ENCODE results near the gene PCSK6.
A peak's percentile ranks its signal among the peaks of the same experiment; 100 is the strongest.

PCSK6 gene

GRCh38 chr15:101489599-101490407 is at the start of gene PCSK6:
Gene PCSK6 (minus strand): TSS chr15:101489707. CDS start chr15:101489670, 37 bp downstream.
- Histone ChIP-seq H3K9ac (ENCODE audit: low read length) (no peak within 1 kb of the TSS), H3K4me1 (ENCODE audit: control insufficient read depth, insufficient read depth, low read length) (no peaks in the 10 kb centered on the region), H3K4me3 (ENCODE audit: low read length) (no peak within 1 kb of the TSS), H3K9me3 (ENCODE audit: control insufficient read depth, low read length) (no peaks in the 10 kb centered on the region), H3K27me3 (replicated peaks; ENCODE audit: control insufficient read depth, insufficient read depth, low read length) (peaks cover 28% of the 10 kb centered on the region), H3K36me3 (ENCODE audit: control insufficient read depth, insufficient read depth, low read length, severe bottlenecking) (no peaks in the 10 kb centered on the region)
- no peak for DNase-seq (ENCODE audit: low read depth)

- Histone ChIP-seq H3K9me3 (ENCODE audit: control insufficient read depth, low read length) (peaks cover 8% of the 10 kb centered on the region), H3K4me1 (ENCODE audit: control insufficient read depth, insufficient read depth, low read length) (no peaks in the 10 kb centered on the region), H3K27me3 (replicated peaks; ENCODE audit: control insufficient read depth, insufficient read depth, low read length) (peaks cover 20% of the 10 kb centered on the region), H3K9ac (ENCODE audit: low read length) (no peak overlapping the region), H3K36me3 (ENCODE audit: control insufficient read depth, insufficient read depth, low read length, severe bottlenecking) (no peaks in the 10 kb centered on the region), H3K4me3 (ENCODE audit: low read length) (no peak overlapping the region)
- no peak for DNase-seq (ENCODE audit: low read depth)
Observed at GRCh38 chr15:101538996-101539395, 49.5 kb upstream of the PCSK6 start.

GRCh38 chr15:101538177-101538576 is 48.7 kb upstream of the PCSK6 start:
- Histone ChIP-seq H3K9ac (ENCODE audit: low read length) (no peak overlapping the region), H3K9me3 (ENCODE audit: control insufficient read depth, low read length) (peaks cover 8% of the 10 kb centered on the region), H3K4me1 (ENCODE audit: control insufficient read depth, insufficient read depth, low read length) (no peaks in the 10 kb centered on the region), H3K36me3 (ENCODE audit: control insufficient read depth, insufficient read depth, low read length, severe bottlenecking) (no peaks in the 10 kb centered on the region), H3K27me3 (replicated peaks; ENCODE audit: control insufficient read depth, insufficient read depth, low read length) (peaks cover 11% of the 10 kb centered on the region), H3K4me3 (ENCODE audit: low read length) (no peak overlapping the region)
- DNase-seq (ENCODE audit: low read depth), result no peak

- H3K4me1 ChIP-seq (ENCODE audit: control insufficient read depth, insufficient read depth, low read length), result no peaks in the 10 kb centered on the region
- DNase-seq (ENCODE audit: low read depth), result peak; percentile 6
- H3K9ac ChIP-seq (ENCODE audit: low read length), result no peak overlapping the region
- H3K4me3 ChIP-seq (ENCODE audit: low read length), result no peak overlapping the region
- peaks cover 13% of the 10 kb centered on the region for H3K27me3 ChIP-seq (replicated peaks; ENCODE audit: control insufficient read depth, insufficient read depth, low read length)
- H3K9me3 ChIP-seq (ENCODE audit: control insufficient read depth, low read length), result peaks cover 8% of the 10 kb centered on the region
- H3K36me3 ChIP-seq (ENCODE audit: control insufficient read depth, insufficient read depth, low read length, severe bottlenecking), result no peaks in the 10 kb centered on the region
Observed at GRCh38 chr15:101537483-101538080, 48.1 kb upstream of the PCSK6 start.

- Histone ChIP-seq H3K9me3 (ENCODE audit: control insufficient read depth, low read length) (peaks cover 8% of the 10 kb centered on the region), H3K27me3 (replicated peaks; ENCODE audit: control insufficient read depth, insufficient read depth, low read length) (peaks cover 17% of the 10 kb centered on the region), H3K4me3 (ENCODE audit: low read length) (no peak overlapping the region), H3K9ac (ENCODE audit: low read length) (no peak overlapping the region), H3K4me1 (ENCODE audit: control insufficient read depth, insufficient read depth, low read length) (no peaks in the 10 kb centered on the region), H3K36me3 (ENCODE audit: control insufficient read depth, insufficient read depth, low read length, severe bottlenecking) (no peaks in the 10 kb centered on the region)
- DNase-seq (ENCODE audit: low read depth), result no peak
Observed at GRCh38 chr15:101536875-101537405, 47.4 kb upstream of the PCSK6 start.

- Histone ChIP-seq H3K9ac (ENCODE audit: low read length) (no peak overlapping the region), H3K9me3 (ENCODE audit: control insufficient read depth, low read length) (peaks cover 8% of the 10 kb centered on the region), H3K4me1 (ENCODE audit: control insufficient read depth, insufficient read depth, low read length) (no peaks in the 10 kb centered on the region), H3K36me3 (ENCODE audit: control insufficient read depth, insufficient read depth, low read length, severe bottlenecking) (no peaks in the 10 kb centered on the region), H3K27me3 (replicated peaks; ENCODE audit: control insufficient read depth, insufficient read depth, low read length) (peaks cover 15% of the 10 kb centered on the region), H3K4me3 (ENCODE audit: low read length) (no peak overlapping the region)
- DNase-seq (ENCODE audit: low read depth), result no peak
Observed at GRCh38 chr15:101536166-101536874, 46.8 kb upstream of the PCSK6 start.

GRCh38 chr15:101535170-101535902 is 45.8 kb upstream of the PCSK6 start:
- no peak overlapping the region for H3K9ac ChIP-seq (ENCODE audit: low read length)
- no peaks in the 10 kb centered on the region for H3K36me3 ChIP-seq (ENCODE audit: control insufficient read depth, insufficient read depth, low read length, severe bottlenecking)
- no peak overlapping the region for H3K4me3 ChIP-seq (ENCODE audit: low read length)
- H3K4me1 ChIP-seq (ENCODE audit: control insufficient read depth, insufficient read depth, low read length), result no peaks in the 10 kb centered on the region
- H3K9me3 ChIP-seq (ENCODE audit: control insufficient read depth, low read length), result peaks cover 8% of the 10 kb centered on the region
- peaks cover 20% of the 10 kb centered on the region for H3K27me3 ChIP-seq (replicated peaks; ENCODE audit: control insufficient read depth, insufficient read depth, low read length)
- DNase-seq (ENCODE audit: low read depth), result no peak

GRCh38 chr15:101534376-101534970 is 45.0 kb upstream of the PCSK6 start:
- no peak for DNase-seq (ENCODE audit: low read depth)
- Histone ChIP-seq H3K9ac (ENCODE audit: low read length) (no peak overlapping the region), H3K36me3 (ENCODE audit: control insufficient read depth, insufficient read depth, low read length, severe bottlenecking) (no peaks in the 10 kb centered on the region), H3K4me1 (ENCODE audit: control insufficient read depth, insufficient read depth, low read length) (no peaks in the 10 kb centered on the region), H3K9me3 (ENCODE audit: control insufficient read depth, low read length) (peaks cover 7% of the 10 kb centered on the region), H3K27me3 (replicated peaks; ENCODE audit: control insufficient read depth, insufficient read depth, low read length) (peaks cover 20% of the 10 kb centered on the region), H3K4me3 (ENCODE audit: low read length) (no peak overlapping the region)

GRCh38 chr15:101533371-101534140 is 44.0 kb upstream of the PCSK6 start:
- no peaks in the 10 kb centered on the region for H3K36me3 ChIP-seq (ENCODE audit: control insufficient read depth, insufficient read depth, low read length, severe bottlenecking)
- no peak overlapping the region for H3K9ac ChIP-seq (ENCODE audit: low read length)
- no peaks in the 10 kb centered on the region for H3K9me3 ChIP-seq (ENCODE audit: control insufficient read depth, low read length)
- peaks cover 20% of the 10 kb centered on the region for H3K27me3 ChIP-seq (replicated peaks; ENCODE audit: control insufficient read depth, insufficient read depth, low read length)
- peaks cover 2% of the 10 kb centered on the region for H3K4me1 ChIP-seq (ENCODE audit: control insufficient read depth, insufficient read depth, low read length)
- no peak for DNase-seq (ENCODE audit: low read depth)
- H3K4me3 ChIP-seq (ENCODE audit: low read length), result no peak overlapping the region

- Histone ChIP-seq H3K4me1 (ENCODE audit: control insufficient read depth, insufficient read depth, low read length) (peaks cover 9% of the 10 kb centered on the region), H3K36me3 (ENCODE audit: control insufficient read depth, insufficient read depth, low read length, severe bottlenecking) (no peaks in the 10 kb centered on the region), H3K9ac (ENCODE audit: low read length) (no peak overlapping the region), H3K9me3 (ENCODE audit: control insufficient read depth, low read length) (no peaks in the 10 kb centered on the region), H3K27me3 (replicated peaks; ENCODE audit: control insufficient read depth, insufficient read depth, low read length) (peaks cover 20% of the 10 kb centered on the region), H3K4me3 (ENCODE audit: low read length) (no peak overlapping the region)
- no peak for DNase-seq (ENCODE audit: low read depth)
Observed at GRCh38 chr15:101532865-101533264, 43.4 kb upstream of the PCSK6 start.
